Liver (tissue), 3 donors: ENCODE measurements around the gene C3orf52.

Experiments used
- GABPA ChIP-seq, 2 donors: IDR thresholded peaks in 1 of 2; conservative IDR thresholded peaks in 1 of 2; 2 replicates each; pipeline ENCODE4 v1.6.1; 2016; ENCODE audit warnings: antibody characterized with exemption in 2 of 2, mild to moderate bottlenecking in 1 of 2, moderate library complexity in 1 of 2
- JUND ChIP-seq, 2 donors: IDR thresholded peaks; 2 replicates each; pipeline ENCODE4 v1.6.1; 2016; ENCODE audit warnings: antibody characterized with exemption in 2 of 2
- RAD21 ChIP-seq, 2 donors: IDR thresholded peaks; 2 replicates each; pipeline ENCODE4 v1.6.1; 2016; ENCODE audit warnings: antibody characterized with exemption in 2 of 2, mild to moderate bottlenecking in 2 of 2
- TF ChIP-seq, protein P1 (sequence below): fragments of 150-350 bp; IDR thresholded peaks from 2 replicates; pipeline ENCODE4 v1.5.1; 2017; ENCODE audit warnings: improper control_type of control experiment, low read depth, low read length; ENCODE audit not compliant: missing input control
- donor health status: healthy.
- donor health status: healthy.

DNA sequence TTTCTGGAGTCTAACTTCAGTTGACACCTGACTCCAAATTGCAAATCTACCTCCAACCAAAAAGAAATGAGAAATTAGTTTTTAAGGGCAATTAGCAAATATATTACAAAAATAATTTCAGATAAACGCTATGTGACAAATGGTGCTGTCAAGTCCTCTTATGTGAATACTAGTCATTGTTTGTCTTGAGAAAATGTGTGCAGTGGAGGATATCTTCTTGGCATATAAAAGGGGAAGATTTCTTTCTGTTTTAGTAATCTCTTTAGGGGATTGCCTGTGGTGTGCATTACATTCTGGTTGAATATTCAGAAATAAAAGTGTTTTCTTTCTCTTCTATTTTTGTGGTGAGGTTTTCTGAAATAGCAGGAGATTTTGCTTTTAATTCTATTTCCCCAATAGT, 49.9 kb downstream of the C3orf52 start:
- TF ChIP-seq RAD21 (IDR thresholded peaks at IDR 0.05) (no peak), GABPA (IDR thresholded peaks at IDR 0.05 in 1 of 2, conservative IDR thresholded peaks at IDR 0.05 in 1 of 2) (no peak), JUND (IDR thresholded peaks at IDR 0.05) (no peak)
- TF ChIP-seq, protein P1, sequence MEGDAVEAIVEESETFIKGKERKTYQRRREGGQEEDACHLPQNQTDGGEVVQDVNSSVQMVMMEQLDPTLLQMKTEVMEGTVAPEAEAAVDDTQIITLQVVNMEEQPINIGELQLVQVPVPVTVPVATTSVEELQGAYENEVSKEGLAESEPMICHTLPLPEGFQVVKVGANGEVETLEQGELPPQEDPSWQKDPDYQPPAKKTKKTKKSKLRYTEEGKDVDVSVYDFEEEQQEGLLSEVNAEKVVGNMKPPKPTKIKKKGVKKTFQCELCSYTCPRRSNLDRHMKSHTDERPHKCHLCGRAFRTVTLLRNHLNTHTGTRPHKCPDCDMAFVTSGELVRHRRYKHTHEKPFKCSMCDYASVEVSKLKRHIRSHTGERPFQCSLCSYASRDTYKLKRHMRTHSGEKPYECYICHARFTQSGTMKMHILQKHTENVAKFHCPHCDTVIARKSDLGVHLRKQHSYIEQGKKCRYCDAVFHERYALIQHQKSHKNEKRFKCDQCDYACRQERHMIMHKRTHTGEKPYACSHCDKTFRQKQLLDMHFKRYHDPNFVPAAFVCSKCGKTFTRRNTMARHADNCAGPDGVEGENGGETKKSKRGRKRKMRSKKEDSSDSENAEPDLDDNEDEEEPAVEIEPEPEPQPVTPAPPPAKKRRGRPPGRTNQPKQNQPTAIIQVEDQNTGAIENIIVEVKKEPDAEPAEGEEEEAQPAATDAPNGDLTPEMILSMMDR, result no peak
